HEK293 (cell line): ENCODE measurements around the gene CLDN8.

Experiments
- CTCF ChIA-PET: fragments of 350-600 bp; formaldehyde crosslinking; extraction: SDS; loops from one replicate; lab custom pipeline; 2021; ENCODE audit warnings: antibody characterized with exemption; lab: Yijun Ruan, JAX
- POLR2A ChIA-PET: fragments of 300-600 bp; formaldehyde crosslinking; extraction: SDS; loops from one replicate; lab custom pipeline; 2020; ENCODE audit warnings: antibody characterized with exemption, inconsistent platforms; lab: Yijun Ruan, JAX
- H3K27ac ChIP-seq: fragments of 200-500 bp; sonication (Bioruptor generic); 2 replicates; pipeline ENCODE4 v1.5.1; 2014; ENCODE audit warnings: low read depth, low read length, control low read depth, inconsistent platforms; ENCODE audit errors: extremely low read depth
- H3K36me3 ChIP-seq, 2 experiments: fragments of 200-500 bp in 1 of 2; sonication (Bioruptor generic) in 1 of 2; 1 replicate in 1 of 2; 2 replicates in 1 of 2; pipeline ENCODE4 v1.5.1; 2014 to 2017; ENCODE audit warnings: inconsistent platforms in 2 of 2, low read length in 2 of 2; ENCODE audit not compliant: control insufficient read depth in 2 of 2, insufficient read depth in 1 of 2
- H3K4me1 ChIP-seq: fragments of 200-500 bp; sonication (Bioruptor generic); 2 replicates; pipeline ENCODE4 v1.5.1; 2014; ENCODE audit warnings: mild to moderate bottlenecking, low read length, inconsistent platforms; ENCODE audit not compliant: control insufficient read depth, insufficient read depth
- H3K4me3 ChIP-seq: 2 replicates; pipeline ENCODE4 v1.5.1; 2011; ENCODE audit warnings: low read depth, mild to moderate bottlenecking, control low read depth, low read length, moderate library complexity
- H3K9me3 ChIP-seq: fragments of 200-500 bp; sonication (Bioruptor generic); 2 replicates; pipeline ENCODE4 v1.5.1; 2014; ENCODE audit warnings: low read depth, low read length, inconsistent platforms; ENCODE audit not compliant: control insufficient read depth, insufficient read depth
- HIC1 ChIP-seq: fragments of 450-650 bp; formaldehyde crosslinking; IDR thresholded peaks from 2 replicates; pipeline ENCODE4 v1.5.1; 2016; ENCODE audit warnings: missing biosample characterization, missing genetic modification characterization
- OVOL3 ChIP-seq: fragments of 450-650 bp; formaldehyde crosslinking; IDR thresholded peaks from 2 replicates; pipeline ENCODE4 v1.5.1; 2016; ENCODE audit warnings: missing biosample characterization, missing genetic modification characterization
- SP2 ChIP-seq: fragments of 450-650 bp; formaldehyde crosslinking; IDR thresholded peaks from 2 replicates; pipeline ENCODE4 v1.5.1; 2016; ENCODE audit warnings: missing biosample characterization, missing genetic modification characterization
- ZBTB1 ChIP-seq: fragments of 450-650 bp; formaldehyde crosslinking; IDR thresholded peaks from 2 replicates; pipeline ENCODE4 v1.5.1; 2016; ENCODE audit warnings: missing biosample characterization, missing genetic modification characterization
- ZBTB10 ChIP-seq: fragments of 450-650 bp; formaldehyde crosslinking; IDR thresholded peaks from 2 replicates; pipeline ENCODE4 v1.5.1; 2016; ENCODE audit warnings: missing biosample characterization, missing genetic modification characterization
- ZNF138 ChIP-seq: fragments of 450-650 bp; formaldehyde crosslinking; IDR thresholded peaks from 2 replicates; pipeline ENCODE4 v1.5.1; 2016; ENCODE audit warnings: missing biosample characterization, missing genetic modification characterization, borderline replicate concordance
- ZNF184 ChIP-seq: fragments of 450-650 bp; IDR thresholded peaks from 2 replicates; pipeline ENCODE4 v1.5.1; 2018; ENCODE audit warnings: missing biosample characterization, mild to moderate bottlenecking, missing genetic modification characterization
- ZNF19 ChIP-seq: fragments of 450-650 bp; formaldehyde crosslinking; IDR thresholded peaks from 2 replicates; pipeline ENCODE4; 2016; ENCODE audit warnings: missing biosample characterization, missing genetic modification characterization, low read depth
- ZNF202 ChIP-seq: fragments of 450-650 bp; formaldehyde crosslinking; IDR thresholded peaks from 2 replicates; pipeline ENCODE4 v1.5.1; 2016; ENCODE audit warnings: missing biosample characterization, missing genetic modification characterization, borderline replicate concordance
- ZNF292 ChIP-seq: fragments of 450-650 bp; formaldehyde crosslinking; IDR thresholded peaks from 2 replicates; pipeline ENCODE4 v1.5.1; 2016; ENCODE audit warnings: low read depth, missing biosample characterization, missing genetic modification characterization, borderline replicate concordance
- ZNF510 ChIP-seq: fragments of 450-650 bp; formaldehyde crosslinking; IDR thresholded peaks from 2 replicates; pipeline ENCODE4 v1.5.1; 2018; ENCODE audit warnings: mild to moderate bottlenecking, missing genetic modification characterization, missing biosample characterization; ENCODE audit not compliant: insufficient replicate concordance
- ZNF529 ChIP-seq: fragments of 450-650 bp; formaldehyde crosslinking; IDR thresholded peaks from 2 replicates; pipeline ENCODE4 v1.5.1; 2017; ENCODE audit warnings: missing genetic modification characterization, missing biosample characterization; ENCODE audit not compliant: insufficient replicate concordance
- ZNF560 ChIP-seq: fragments of 450-650 bp; formaldehyde crosslinking; IDR thresholded peaks from 2 replicates; pipeline ENCODE4 v1.5.1; 2017; ENCODE audit warnings: missing biosample characterization, missing genetic modification characterization, borderline replicate concordance
- ZNF596 ChIP-seq: fragments of 450-650 bp; IDR thresholded peaks from 2 replicates; pipeline ENCODE4 v1.5.0; 2018; ENCODE audit warnings: missing biosample characterization, mild to moderate bottlenecking, missing genetic modification characterization, moderate library complexity
- ZNF610 ChIP-seq: fragments of 450-650 bp; formaldehyde crosslinking; IDR thresholded peaks from 2 replicates; pipeline ENCODE4 v1.5.1; 2016; ENCODE audit warnings: missing biosample characterization, missing genetic modification characterization, borderline replicate concordance
- ZNF621 ChIP-seq: fragments of 450-650 bp; formaldehyde crosslinking; IDR thresholded peaks from 2 replicates; pipeline ENCODE4 v1.5.1; 2017; ENCODE audit warnings: missing biosample characterization, missing genetic modification characterization
- ZSCAN23 ChIP-seq: fragments of 450-650 bp; formaldehyde crosslinking; IDR thresholded peaks from 2 replicates; pipeline ENCODE4 v1.5.1; 2016; ENCODE audit warnings: missing biosample characterization, missing genetic modification characterization
- TF ChIP-seq, protein P1 (sequence below): fragments of 450-650 bp; formaldehyde crosslinking; IDR thresholded peaks from 2 replicates; pipeline ENCODE4 v1.5.1; 2016; ENCODE audit warnings: missing biosample characterization, missing genetic modification characterization

The CLDN8 gene

GRCh38 chr21:30222724-30223123 lies 6.8 kb upstream of the CLDN8 start:
- Histone ChIP-seq H3K4me3 (no peak overlapping the region), H3K27ac (no peak overlapping the region), H3K9me3 (no peaks in the 10 kb centered on the region), H3K36me3 (no peaks in the 10 kb centered on the region), H3K4me1 (no peaks in the 10 kb centered on the region)
- CTCF ChIA-PET: interaction anchor here (1.8 kb wide), 1 partner anchor 27 kb away, joined by 12 read pairs; no protein-coding TSS in a partner anchor
- POLR2A ChIA-PET: interaction anchor here (0.5 kb wide), 1 partner anchor 214 kb away, joined by 3 read pairs; no protein-coding TSS in a partner anchor
- TF ChIP-seq ZNF621 (tag by site-specific recombination) (no peak), ZNF19 (tag by site-specific recombination) (no peak), HIC1 (tag by site-specific recombination) (no peak), ZNF202 (no peak), ZBTB10 (tag by site-specific recombination) (no peak)

DNA sequence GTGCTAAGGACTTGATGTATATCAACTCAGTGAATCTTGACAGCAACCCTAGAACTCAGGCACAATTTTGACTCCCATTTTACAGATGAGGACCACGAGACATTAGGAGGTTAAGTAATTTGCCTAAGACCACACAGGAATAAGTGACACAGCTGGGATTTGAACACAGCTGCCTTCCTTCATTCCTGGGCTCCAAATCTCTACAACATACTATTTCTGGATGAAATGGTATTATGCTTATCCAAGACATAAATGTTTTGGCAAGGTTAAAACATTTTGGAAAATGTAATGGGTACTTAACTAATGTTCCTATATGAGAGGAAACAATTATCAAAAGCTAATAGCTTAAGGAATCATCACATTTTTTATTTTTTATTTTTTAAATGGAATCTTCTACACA lies 4.8 kb downstream of the CLDN8 start:
- POLR2A ChIA-PET: no interaction called here

DNA sequence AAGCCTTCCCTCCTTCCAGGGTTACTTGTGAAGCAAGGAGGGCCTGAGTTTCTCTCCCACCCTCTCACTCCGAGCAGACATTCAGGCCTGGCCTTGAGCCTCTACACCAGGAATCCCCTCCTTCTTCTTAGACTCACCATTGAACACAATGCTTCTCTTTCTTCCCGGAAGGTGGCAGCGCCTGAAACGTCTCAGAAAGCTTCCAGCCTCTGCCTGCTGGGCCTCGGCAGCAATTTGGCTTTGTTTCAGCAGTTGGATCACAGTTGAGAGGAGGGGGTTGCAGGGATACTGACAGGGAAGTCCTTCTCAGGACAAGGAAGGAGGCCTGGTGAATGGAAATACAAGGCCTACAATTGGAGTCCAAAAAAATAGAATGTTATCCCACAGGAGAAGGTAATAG lies 6.3 kb downstream of the CLDN8 start:
- TF ChIP-seq ZNF510 (tag by site-specific recombination): no peak
- TF ChIP-seq ZNF184 (tag by site-specific recombination): no peak
- TF ChIP-seq ZNF292 (tag by site-specific recombination): no peak
- TF ChIP-seq ZNF560 (tag by site-specific recombination): no peak
- TF ChIP-seq ZNF621 (tag by site-specific recombination): no peak
- TF ChIP-seq OVOL3 (tag by site-specific recombination): no peak
- TF ChIP-seq SP2: no peak
- no peak for TF ChIP-seq ZNF610 (tag by site-specific recombination)
- TF ChIP-seq ZNF529 (tag by site-specific recombination): no peak
- TF ChIP-seq, protein P1, sequence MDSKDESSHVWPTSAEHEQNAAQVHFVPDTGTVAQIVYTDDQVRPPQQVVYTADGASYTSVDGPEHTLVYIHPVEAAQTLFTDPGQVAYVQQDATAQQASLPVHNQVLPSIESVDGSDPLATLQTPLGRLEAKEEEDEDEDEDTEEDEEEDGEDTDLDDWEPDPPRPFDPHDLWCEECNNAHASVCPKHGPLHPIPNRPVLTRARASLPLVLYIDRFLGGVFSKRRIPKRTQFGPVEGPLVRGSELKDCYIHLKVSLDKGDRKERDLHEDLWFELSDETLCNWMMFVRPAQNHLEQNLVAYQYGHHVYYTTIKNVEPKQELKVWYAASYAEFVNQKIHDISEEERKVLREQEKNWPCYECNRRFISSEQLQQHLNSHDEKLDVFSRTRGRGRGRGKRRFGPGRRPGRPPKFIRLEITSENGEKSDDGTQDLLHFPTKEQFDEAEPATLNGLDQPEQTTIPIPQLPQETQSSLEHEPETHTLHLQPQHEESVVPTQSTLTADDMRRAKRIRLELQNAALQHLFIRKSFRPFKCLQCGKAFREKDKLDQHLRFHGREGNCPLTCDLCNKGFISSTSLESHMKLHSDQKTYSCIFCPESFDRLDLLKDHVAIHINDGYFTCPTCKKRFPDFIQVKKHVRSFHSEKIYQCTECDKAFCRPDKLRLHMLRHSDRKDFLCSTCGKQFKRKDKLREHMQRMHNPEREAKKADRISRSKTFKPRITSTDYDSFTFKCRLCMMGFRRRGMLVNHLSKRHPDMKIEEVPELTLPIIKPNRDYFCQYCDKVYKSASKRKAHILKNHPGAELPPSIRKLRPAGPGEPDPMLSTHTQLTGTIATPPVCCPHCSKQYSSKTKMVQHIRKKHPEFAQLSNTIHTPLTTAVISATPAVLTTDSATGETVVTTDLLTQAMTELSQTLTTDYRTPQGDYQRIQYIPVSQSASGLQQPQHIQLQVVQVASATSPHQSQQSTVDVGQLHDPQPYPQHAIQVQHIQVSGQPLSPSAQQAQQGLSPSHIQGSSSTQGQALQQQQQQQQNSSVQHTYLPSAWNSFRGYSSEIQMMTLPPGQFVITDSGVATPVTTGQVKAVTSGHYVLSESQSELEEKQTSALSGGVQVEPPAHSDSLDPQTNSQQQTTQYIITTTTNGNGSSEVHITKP: no peak
- TF ChIP-seq ZSCAN23: no peak
- TF ChIP-seq ZNF596 (tag by site-specific recombination): no peak
- TF ChIP-seq ZBTB1 (tag by site-specific recombination): no peak
- TF ChIP-seq, all 188 proteins: peak for 0
- no peaks in the 10 kb centered on the region for H3K9me3 ChIP-seq
- ChIA-PET POLR2A (no interaction called here), CTCF (no interaction called here)
- no peaks in the 10 kb centered on the region for H3K36me3 ChIP-seq
- H3K4me3 ChIP-seq: no peak overlapping the region
- H3K27ac ChIP-seq: no peak overlapping the region
- H3K4me1 ChIP-seq: no peaks in the 10 kb centered on the region

More for the DNA sequence above, 4.8 kb downstream of the CLDN8 start:
- Histone ChIP-seq H3K9me3 (no peaks in the 10 kb centered on the region), H3K36me3 (no peaks in the 10 kb centered on the region), H3K4me3 (no peak overlapping the region), H3K4me1 (no peaks in the 10 kb centered on the region), H3K27ac (no peak overlapping the region)
- CTCF ChIA-PET: interaction anchor here (1.1 kb wide), 1 partner anchor 16 kb away, joined by 4 read pairs; no protein-coding TSS in a partner anchor
- TF ChIP-seq ZNF138: no peak
